ENCODE measurements around the gene TBC1D4. TPM values are rescaled to one million over a fixed set of nuclear protein-coding genes. Genes with fewer than 3 reads are reported as not detected.

Gene TBC1D4
- total and polyA plus RNA-seq, 12 donors: 41.6 to 324 (median 191) TPM

- no peaks in the 10 kb centered on the region for H3K27me3 ChIP-seq
- TF ChIP-seq POLR2A (IDR thresholded peaks at IDR 0.05): no peak
- TF ChIP-seq CTCF (IDR thresholded peaks at IDR 0.05): no peak
- peaks cover 0 to 10% of the 10 kb centered on the region in 2 donors for H3K36me3 ChIP-seq (replicated peaks in 1 of 2)
- no peaks in the 10 kb centered on the region for H3K9me3 ChIP-seq (replicated peaks in 1 of 3)
- H3K4me1 ChIP-seq (replicated peaks in 1 of 2): peaks cover 3 to 36% of the 10 kb centered on the region in 2 donors
- intact Hi-C loops (cut with DNase I): no loop called here
- 45 to 59% (median 48%) methylated on average over 1 of the region's 1 CpG for WGBS, 4 donors
- H3K27ac ChIP-seq: peak overlapping the region in 2 of 5 donors; percentile 1 to 31
- no peak overlapping the region for H3K4me3 ChIP-seq
- DNase-seq: no peak
Measured at GRCh38 chr13:75347925-75348324, 134.0 kb downstream of the TBC1D4 start.

GRCh38 chr13:75347457-75347856, 134.5 kb downstream of the TBC1D4 start:
- no peaks in the 10 kb centered on the region for H3K9me3 ChIP-seq (replicated peaks in 1 of 3)
- no peak for DNase-seq
- peaks cover 3 to 35% of the 10 kb centered on the region in 2 donors for H3K4me1 ChIP-seq (replicated peaks in 1 of 2)
- no peak overlapping the region for H3K27ac ChIP-seq
- intact Hi-C loops (cut with DNase I): no loop called here
- H3K36me3 ChIP-seq (replicated peaks in 1 of 2): peaks cover 0 to 10% of the 10 kb centered on the region in 2 donors
- TF ChIP-seq CTCF (IDR thresholded peaks at IDR 0.05) (no peak), POLR2A (IDR thresholded peaks at IDR 0.05) (no peak)
- H3K4me3 ChIP-seq: no peak overlapping the region
- H3K27me3 ChIP-seq: no peaks in the 10 kb centered on the region
- WGBS, 4 donors: 92 to 98% (median 93%) methylated on average over 1 of the region's 1 CpG

GRCh38 chr13:75345193-75345592, 136.8 kb downstream of the TBC1D4 start:
- no peaks in the 10 kb centered on the region for H3K9me3 ChIP-seq (replicated peaks in 1 of 3)
- H3K4me3 ChIP-seq: no peak overlapping the region
- TF ChIP-seq POLR2A (IDR thresholded peaks at IDR 0.05) (no peak), CTCF (IDR thresholded peaks at IDR 0.05) (no peak)
- WGBS, 4 donors: 53 to 59% (median 57%) methylated on average over 2 of the region's 2 CpGs
- H3K27ac ChIP-seq: peak overlapping the region in 2 of 5 donors; percentile 9 to 28
- H3K36me3 ChIP-seq (replicated peaks in 1 of 2): peaks cover 0 to 22% of the 10 kb centered on the region in 2 donors
- intact Hi-C loops (cut with DNase I): no loop called here
- H3K27me3 ChIP-seq: no peaks in the 10 kb centered on the region
- H3K4me1 ChIP-seq (replicated peaks in 1 of 2): peaks cover 3 to 33% of the 10 kb centered on the region in 2 donors
- no peak for DNase-seq

- no peak for DNase-seq
- no peaks in the 10 kb centered on the region for H3K9me3 ChIP-seq (replicated peaks in 1 of 3)
- no peak overlapping the region for H3K4me3 ChIP-seq
- WGBS, 4 donors: 93 to 94% (median 94%) methylated on average over 5 of the region's 5 CpGs
- peaks cover 0 to 42% of the 10 kb centered on the region in 2 donors for H3K36me3 ChIP-seq (replicated peaks in 1 of 2)
- no peak overlapping the region for H3K27ac ChIP-seq
- no peaks in the 10 kb centered on the region for H3K27me3 ChIP-seq
- no peak for TF ChIP-seq CTCF (IDR thresholded peaks at IDR 0.05)
- TF ChIP-seq POLR2A (IDR thresholded peaks at IDR 0.05): no peak
- peaks cover 0 to 13% of the 10 kb centered on the region in 2 donors for H3K4me1 ChIP-seq (replicated peaks in 1 of 2)
- intact Hi-C loops (cut with DNase I): no loop called here
Measured at GRCh38 chr13:75341028-75341427, 140.9 kb downstream of the TBC1D4 start.
